CD14-positive monocyte (primary cell): ENCODE data around the gene OGN. TPM values are rescaled to one million over a fixed set of nuclear protein-coding genes. Genes with fewer than 3 reads are reported as not detected.

Experiments
- DNase-seq, 3 donors: peaks; one replicate each; pipeline ENCODE4 v3.0.0-alpha.2; 2011 to 2022
- H2AFZ ChIP-seq: 2 replicates; pipeline ENCODE4 v1.6.0; 2012; ENCODE audit warnings: mild to moderate bottlenecking, low read depth, low read length, inconsistent platforms; ENCODE audit not compliant: insufficient read depth, poor library complexity, severe bottlenecking
- H3K27ac ChIP-seq, 2 donors: 1 replicate in 1 of 2; 2 replicates in 1 of 2; pipeline ENCODE4 v1.5.1; 2012 to 2013; ENCODE audit warnings: low read length in 2 of 2, control low read depth in 1 of 2, inconsistent platforms in 1 of 2, low read depth in 1 of 2, mild to moderate bottlenecking in 1 of 2
- H3K27me3 ChIP-seq, 2 donors: one replicate each; pipeline versions ENCODE4 v1.6.0 to v1.6.1; 2011 to 2013; ENCODE audit warnings: low read length in 2 of 2; ENCODE audit not compliant: control insufficient read depth in 2 of 2, insufficient read depth in 2 of 2
- H3K36me3 ChIP-seq, 2 donors: replicated peaks in 1 of 2; 1 replicate in 1 of 2; 2 replicates in 1 of 2; pipeline versions ENCODE4 v1.5.1 to v1.6.1; 2012 to 2013; ENCODE audit warnings: low read length in 2 of 2, control low read depth in 1 of 2, inconsistent platforms in 1 of 2, mild to moderate bottlenecking in 1 of 2; ENCODE audit not compliant: insufficient read depth in 2 of 2, control insufficient read depth in 1 of 2
- H3K4me1 ChIP-seq, 2 donors: 1 replicate in 1 of 2; 2 replicates in 1 of 2; pipeline versions ENCODE4 v1.5.1 to v1.6.1; 2012 to 2013; ENCODE audit warnings: low read length in 2 of 2, control low read depth in 1 of 2, inconsistent platforms in 1 of 2, mild to moderate bottlenecking in 1 of 2, moderate library complexity in 1 of 2; ENCODE audit not compliant: insufficient read depth in 2 of 2, control insufficient read depth in 1 of 2
- H3K4me2 ChIP-seq: replicated peaks from 2 replicates; pipeline ENCODE3; 2012; ENCODE audit warnings: low read length, moderate library complexity, mild to moderate bottlenecking; ENCODE audit not compliant: poor library complexity, severe bottlenecking; ENCODE audit errors: extremely low read depth
- H3K4me3 ChIP-seq, 3 experiments: fragments of 200-600 bp in 1 of 3; sonication (generic) in 1 of 3; replicated peaks in 1 of 3; 1 replicate in 2 of 3; 2 replicates in 1 of 3; pipeline ENCODE4 v1.5.1; 2011 to 2013; ENCODE audit warnings: low read length in 3 of 3, mild to moderate bottlenecking in 3 of 3, control low read depth in 2 of 3, low read depth in 2 of 3, inconsistent platforms in 1 of 3, moderate library complexity in 1 of 3
- H3K79me2 ChIP-seq: 2 replicates; pipeline ENCODE4 v1.6.0; 2012; ENCODE audit warnings: mild to moderate bottlenecking, control low read depth, inconsistent platforms, low read length, moderate library complexity; ENCODE audit not compliant: insufficient read depth
- H3K9ac ChIP-seq: 2 replicates; pipeline ENCODE4 v1.6.0; 2017; ENCODE audit warnings: low read length, mild to moderate bottlenecking; ENCODE audit not compliant: insufficient read depth, poor library complexity, severe bottlenecking
- H3K9me3 ChIP-seq, 2 donors: replicated peaks in 1 of 2; 1 replicate in 1 of 2; 2 replicates in 1 of 2; pipeline versions ENCODE4 v1.5.1 to v1.6.1; 2012 to 2013; ENCODE audit warnings: low read length in 2 of 2, control low read depth in 1 of 2; ENCODE audit not compliant: control insufficient read depth in 1 of 2, insufficient read depth in 1 of 2
- H4K20me1 ChIP-seq: 2 replicates; pipeline ENCODE4 v1.6.0; 2012; ENCODE audit warnings: mild to moderate bottlenecking, low read length, control low read depth, moderate library complexity; ENCODE audit not compliant: insufficient read depth
- H3K27ac Mint-ChIP-seq, 7 donors: one replicate each; pipeline ENCODE4 v1.8.0; 2020; ENCODE audit warnings: mild to moderate bottlenecking in 7 of 7, mixed read lengths in 7 of 7, moderate library complexity in 6 of 7, inconsistent platforms in 2 of 7
- H3K27me3 Mint-ChIP-seq, 3 donors: one replicate each; pipeline ENCODE4 v1.8.0; 2021 to 2022; ENCODE audit warnings: low read depth in 3 of 3, mild to moderate bottlenecking in 3 of 3, mixed read lengths in 3 of 3, moderate library complexity in 3 of 3, inconsistent platforms in 1 of 3
- H3K36me3 Mint-ChIP-seq, 2 donors: one replicate each; pipeline ENCODE4 v1.8.0; 2020; ENCODE audit warnings: mixed read lengths in 2 of 2, inconsistent platforms in 1 of 2, mild to moderate bottlenecking in 1 of 2
- H3K4me1 Mint-ChIP-seq: one replicate; pipeline ENCODE4 v1.8.0; 2020; ENCODE audit warnings: mild to moderate bottlenecking, mixed read lengths
- H3K4me3 Mint-ChIP-seq, 2 donors: one replicate each; pipeline ENCODE4 v1.8.0; 2020; ENCODE audit warnings: mild to moderate bottlenecking in 2 of 2, mixed read lengths in 2 of 2, moderate library complexity in 1 of 2
- H3K9me3 Mint-ChIP-seq, 7 donors: one replicate each; pipeline ENCODE4 v1.8.0; 2020 to 2022; ENCODE audit warnings: mixed read lengths in 7 of 7, mild to moderate bottlenecking in 6 of 7, moderate library complexity in 6 of 7, inconsistent platforms in 2 of 7
- CTCF ChIP-seq: fragments of 200-600 bp; IDR thresholded peaks from one replicate; pipeline ENCODE4 v1.8.0; 2022; ENCODE audit warnings: antibody characterized with exemption, mild to moderate bottlenecking
- WGBS: methylation state at CpG from one replicate; pipeline ENCODE4 v1.1.5; 2013; ENCODE audit warnings: missing lambda C conversion rate; ENCODE audit not compliant: insufficient coverage; 5-methylcytosine and 5-hydroxymethylcytosine counted together
- intact Hi-C, 2 donors: fragments of 100-400 bp; cut with micrococcal nuclease; formaldehyde crosslinking; loops; one replicate each; pipeline versions ENCODE4 v1.15.0 to v1.15.1; 2023
- polyA plus RNA-seq, 3 donors: library from polyadenylated mRNA; depleted of rRNA in 1 of 3; unstranded in 2 of 3; stranded (reverse) in 1 of 3; fragments of 300-500 nt in 2 of 3; fragments of >200 nt in 1 of 3; fragmentation: Illumina TruSeq in 2 of 3; gene quantifications; 1 replicate in 2 of 3; 2 replicates in 1 of 3; pipeline ENCODE4 v1.2.3, GENCODE V29; 2012 to 2021

Gene OGN
- polyA plus RNA-seq, 3 donors, result not detected

- no peak for TF ChIP-seq CTCF
- Histone ChIP-seq H3K27ac (no peak overlapping the region), H3K27me3 (no peaks in the 10 kb centered on the region), H3K4me1 (no peaks in the 10 kb centered on the region), H3K36me3 (no peaks in the 10 kb centered on the region), H3K9ac (no peak overlapping the region), H3K4me3 (no peak overlapping the region), H3K9me3 (no peaks in the 10 kb centered on the region), H3K79me2 (no peaks in the 10 kb centered on the region), H3K4me2 (no peak overlapping the region), H2AFZ (no peak overlapping the region), H4K20me1 (no peaks in the 10 kb centered on the region)
- peaks cover 0 to 8% (median 0%) of the 10 kb centered on the region in 7 donors for H3K9me3 Mint-ChIP-seq
- H3K4me1 Mint-ChIP-seq, result no peaks in the 10 kb centered on the region
- no peak overlapping the region for H3K27ac Mint-ChIP-seq
- intact Hi-C loops, result no loop called here
- peaks cover 0 to 3% of the 10 kb centered on the region in 2 donors for H3K36me3 Mint-ChIP-seq
- no peak for DNase-seq
- no peaks in the 10 kb centered on the region for H3K27me3 Mint-ChIP-seq
- WGBS, result 100% methylated on average over 4 of the region's 4 CpGs
- no peak overlapping the region for H3K4me3 Mint-ChIP-seq
Measured at GRCh38 chr9:92444841-92445240, 40.5 kb upstream of the OGN start.

- H2AFZ ChIP-seq, result no peak overlapping the region
- no peaks in the 10 kb centered on the region for H4K20me1 ChIP-seq
- no peaks in the 10 kb centered on the region for H3K36me3 ChIP-seq
- no peak overlapping the region for H3K4me3 ChIP-seq
- H3K9ac ChIP-seq, result no peak overlapping the region
- peaks cover 0 to 2% (median 0%) of the 10 kb centered on the region in 3 donors for H3K27me3 Mint-ChIP-seq
- H3K4me1 ChIP-seq, result no peaks in the 10 kb centered on the region
- H3K27ac ChIP-seq, result no peak overlapping the region
- H3K4me1 Mint-ChIP-seq, result no peaks in the 10 kb centered on the region
- no peaks in the 10 kb centered on the region for H3K79me2 ChIP-seq
- no peaks in the 10 kb centered on the region for H3K27me3 ChIP-seq
- DNase-seq, result no peak
- no peaks in the 10 kb centered on the region for H3K9me3 Mint-ChIP-seq
- no peak for TF ChIP-seq CTCF
- no peaks in the 10 kb centered on the region for H3K9me3 ChIP-seq
- no peaks in the 10 kb centered on the region for H3K36me3 Mint-ChIP-seq
- H3K4me3 Mint-ChIP-seq, result no peak overlapping the region
- H3K27ac Mint-ChIP-seq, result no peak overlapping the region
- intact Hi-C loops, result no loop called here
- 83% methylated on average over 1 of the region's 6 CpGs for WGBS
- no peak overlapping the region for H3K4me2 ChIP-seq
Measured at GRCh38 chr9:92440751-92441046, 36.3 kb upstream of the OGN start.
